Middle frontal gyrus (tissue), 1 donor: ENCODE data around the gene TMEM200B.
"Not testable (repeated sequence)": the region's sequence is repeated elsewhere in the genome, so short reads cannot be mapped to it uniquely, and the experiment has no call there.

Source experiments
- DNase-seq: peaks from one replicate; pipeline ENCODE4 v3.0.0-alpha.2; 2015; ENCODE audit warnings: low spot score; ENCODE audit errors: extremely low spot score

TMEM200B gene

GRCh38 chr1:29112705-29113412 is 10.8 kb downstream of the TMEM200B start:
- no peak for DNase-seq

- not testable (repeated sequence) for DNase-seq
Observed at GRCh38 chr1:29108041-29108440, 15.7 kb downstream of the TMEM200B start.

- no peak for DNase-seq
Observed at GRCh38 chr1:29105822-29106221, 17.9 kb downstream of the TMEM200B start.

GRCh38 chr1:29100487-29100886 is 23.2 kb downstream of the TMEM200B start:
- DNase-seq = no peak

- no peak for DNase-seq
Observed at GRCh38 chr1:29099286-29099685, 24.4 kb downstream of the TMEM200B start.

- no peak for DNase-seq
Observed at GRCh38 chr1:29096231-29096886, 27.3 kb downstream of the TMEM200B start.

GRCh38 chr1:29094954-29095353 is 28.7 kb downstream of the TMEM200B start:
- no peak for DNase-seq

GRCh38 chr1:29094433-29094832 is 29.3 kb downstream of the TMEM200B start:
- no peak for DNase-seq

- not testable (repeated sequence) for DNase-seq
Observed at GRCh38 chr1:29092704-29093103, 31.0 kb downstream of the TMEM200B start.

- DNase-seq = no peak
Observed at GRCh38 chr1:29090937-29091618, 32.6 kb downstream of the TMEM200B start.

- DNase-seq = no peak
Observed at GRCh38 chr1:29084196-29084521, 39.5 kb downstream of the TMEM200B start.

GRCh38 chr1:29083317-29084195 is 40.1 kb downstream of the TMEM200B start:
- DNase-seq = no peak

- DNase-seq = no peak
Observed at GRCh38 chr1:29082519-29082918, 41.2 kb downstream of the TMEM200B start.

GRCh38 chr1:29081201-29081600 is 42.5 kb downstream of the TMEM200B start:
- no peak for DNase-seq

- not testable (repeated sequence) for DNase-seq
Observed at GRCh38 chr1:29079916-29080629, 43.6 kb downstream of the TMEM200B start.

- no peak for DNase-seq
Observed at GRCh38 chr1:29077155-29077554, 46.5 kb downstream of the TMEM200B start.
